Natural killer cell treated with Interleukin-12 subunit alpha and Interleukin-12 subunit beta and Interleukin-15 and Interleukin-18, amount 100 ng/mL, for 72 hours (primary cell): ENCODE results near the gene TOR4A. TPM values are rescaled to one million over a fixed set of nuclear protein-coding genes. Genes with fewer than 3 reads are reported as not detected.
"Not testable (repeated sequence)": the region's sequence is repeated elsewhere in the genome, so short reads cannot be mapped to it uniquely, and the experiment has no call there.

Experiments used
- ATAC-seq, 2 donors: fragments of 150-1000 bp; cut with Tn5 transposase in 1 of 2; sonication (Bioruptor Pico), chemical (Tn5 transposase) in 1 of 2; 2 replicates each; pipeline ENCODE4 v1.10.0; 2021
- DNase-seq: peaks from one replicate; pipeline ENCODE4 v3.0.0; 2022; ENCODE audit warnings: low spot score
- H3K27ac Mint-ChIP-seq, 2 donors: 1 replicate in 1 of 2; 2 replicates in 1 of 2; pipeline ENCODE4 v1.8.0; 2022; ENCODE audit warnings: mixed read lengths in 2 of 2, mild to moderate bottlenecking in 1 of 2, moderate library complexity in 1 of 2
- H3K27me3 Mint-ChIP-seq, 2 donors: 1 replicate in 1 of 2; 2 replicates in 1 of 2; pipeline ENCODE4 v1.8.0; 2022; ENCODE audit warnings: mixed read lengths in 2 of 2
- H3K36me3 Mint-ChIP-seq: one replicate; pipeline ENCODE4 v1.8.0; 2022; ENCODE audit warnings: mixed read lengths
- H3K4me1 Mint-ChIP-seq, 2 donors: 1 replicate in 1 of 2; 2 replicates in 1 of 2; pipeline ENCODE4 v1.8.0; 2022; ENCODE audit warnings: low read depth in 2 of 2, mixed read lengths in 2 of 2, mild to moderate bottlenecking in 1 of 2
- H3K4me3 Mint-ChIP-seq: one replicate; pipeline ENCODE4 v1.8.0; 2022; ENCODE audit warnings: mixed read lengths
- H3K9me3 Mint-ChIP-seq: 2 replicates; pipeline ENCODE4 v1.8.0; 2022; ENCODE audit warnings: mixed read lengths
- total RNA-seq, 2 donors: library from RNA; stranded (reverse); gene quantifications; one replicate each; pipeline ENCODE4 v1.2.3, GENCODE V29; 2022

TOR4A gene
- total RNA-seq, 2 donors from 2014 or later = 31.1 to 38.4 TPM

DNA sequence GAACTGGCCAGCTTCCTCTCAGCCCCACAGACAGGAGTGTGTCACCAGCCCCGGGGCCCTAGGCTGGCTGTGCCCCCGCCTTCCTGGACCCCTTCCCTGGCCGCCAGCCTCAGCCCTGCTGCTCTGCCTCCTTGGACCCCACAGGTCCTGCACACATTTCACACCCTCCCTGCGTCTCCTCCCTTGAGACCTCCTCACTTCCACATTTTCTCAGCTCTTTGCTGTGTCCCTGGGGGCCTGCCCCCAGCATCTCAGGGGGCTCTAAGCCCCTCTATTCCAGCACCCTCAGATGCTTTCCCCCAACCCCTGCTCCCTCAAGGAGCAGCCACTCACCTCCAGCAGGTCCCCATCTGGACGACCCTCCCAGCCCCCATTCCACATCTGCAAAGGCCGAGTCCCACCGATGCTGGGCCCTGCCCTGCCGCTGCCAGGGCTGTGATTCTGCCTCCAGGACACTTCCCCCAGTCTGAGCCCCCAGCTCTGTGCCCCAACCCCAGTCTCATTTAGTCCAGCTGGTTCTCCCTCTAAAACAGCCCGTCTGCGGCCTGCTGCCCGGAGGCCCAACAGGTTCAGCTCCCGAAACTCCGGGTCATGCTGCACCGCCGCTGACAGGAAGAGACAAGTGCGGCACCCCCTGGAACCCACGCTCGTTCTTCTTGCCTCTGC is 42.6 kb upstream of the TOR4A start:
- H3K4me1 Mint-ChIP-seq = peaks cover 5 to 6% of the 10 kb centered on the region in 2 donors
- no peaks in the 10 kb centered on the region for H3K9me3 Mint-ChIP-seq
- H3K36me3 Mint-ChIP-seq = no peaks in the 10 kb centered on the region
- ATAC-seq (no peak), DNase-seq (no peak)
- H3K4me3 Mint-ChIP-seq = no peak overlapping the region
- peaks cover 0 to 6% of the 10 kb centered on the region in 2 donors for H3K27me3 Mint-ChIP-seq
- no peak overlapping the region for H3K27ac Mint-ChIP-seq

DNA sequence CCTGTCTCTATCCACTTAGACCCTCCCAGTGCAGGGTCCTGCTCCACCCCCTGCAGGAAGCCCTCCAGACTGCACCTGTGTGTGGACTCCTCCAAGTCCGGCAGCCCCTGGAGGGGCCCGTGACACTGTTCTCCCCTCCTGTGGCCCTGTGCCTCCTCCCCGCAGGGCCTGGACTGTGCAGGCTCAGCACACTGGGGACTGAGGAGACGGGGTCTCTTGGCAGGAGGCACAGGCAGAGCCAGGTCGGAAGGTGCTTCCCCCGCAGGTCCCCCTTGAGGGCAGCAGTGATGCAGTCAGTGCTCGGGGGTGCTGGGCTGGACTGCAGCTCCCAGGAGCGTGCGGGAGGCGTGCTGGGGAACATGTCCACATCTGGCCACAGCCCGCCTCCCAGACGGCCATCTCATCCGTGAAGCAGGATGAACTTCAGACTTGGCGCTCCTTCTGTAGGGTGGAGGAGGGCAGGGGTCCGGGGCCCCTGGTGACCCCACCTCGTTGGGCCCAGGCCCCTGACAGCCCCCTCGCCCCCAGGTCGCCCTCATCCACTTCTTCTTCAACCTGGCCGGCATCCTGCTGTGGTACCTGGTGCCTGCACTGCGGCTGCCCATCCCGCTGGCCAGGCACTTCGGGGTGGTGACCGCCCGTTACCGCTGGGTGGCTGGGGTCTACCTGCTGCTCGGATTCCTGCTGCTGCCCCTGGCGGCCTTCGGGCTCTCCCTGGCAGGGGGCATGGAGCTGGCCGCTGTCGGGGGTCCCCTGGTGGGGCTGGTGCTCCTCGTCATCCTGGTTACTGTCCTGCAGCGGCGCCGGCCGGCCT is 41.9 kb upstream of the TOR4A start:
- no peak for ATAC-seq
- DNase-seq = no peak
- Mint-ChIP-seq H3K36me3 (no peaks in the 10 kb centered on the region), H3K4me1 (peaks cover 5 to 6% of the 10 kb centered on the region in 2 donors), H3K9me3 (no peaks in the 10 kb centered on the region), H3K27ac (no peak overlapping the region), H3K27me3 (peaks cover 0 to 6% of the 10 kb centered on the region in 2 donors), H3K4me3 (no peak overlapping the region)

DNA sequence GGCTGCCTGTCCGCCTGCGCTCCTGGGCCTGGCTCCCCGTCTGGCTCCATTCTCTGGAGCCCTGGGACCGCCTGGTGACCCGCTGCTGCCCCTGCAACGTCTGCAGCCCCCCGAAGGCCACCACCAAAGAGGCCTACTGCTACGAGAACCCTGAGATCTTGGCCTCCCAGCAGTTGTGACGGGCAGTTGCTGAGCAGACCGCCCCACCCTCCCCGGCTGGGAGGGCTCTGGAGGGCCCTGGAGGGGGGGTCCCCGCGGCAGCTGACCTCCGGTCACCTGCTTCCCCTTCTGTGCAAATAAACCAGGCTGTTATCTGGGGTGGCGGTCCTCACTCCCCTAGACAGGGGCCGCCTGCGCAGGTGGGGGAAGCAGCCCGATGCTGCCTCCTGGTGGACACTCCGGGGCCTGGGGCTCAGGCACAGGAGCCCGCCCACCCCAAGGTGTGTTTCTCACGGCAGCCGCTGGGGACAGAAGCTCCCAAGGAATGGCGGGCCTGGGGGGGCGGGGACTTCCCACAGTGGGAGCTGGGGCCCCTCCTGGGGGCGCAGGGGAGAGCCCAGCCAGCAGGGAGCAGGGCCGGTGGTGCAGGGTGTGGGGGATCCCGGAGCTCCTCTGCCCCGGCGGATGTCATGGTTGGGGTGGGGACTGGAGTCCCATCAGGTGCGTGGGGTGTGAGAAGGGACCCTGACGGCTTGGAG is 41.1 kb upstream of the TOR4A start:
- Mint-ChIP-seq H3K27me3 (peaks cover 0 to 6% of the 10 kb centered on the region in 2 donors), H3K4me3 (no peak overlapping the region), H3K4me1 (peaks cover 5 to 9% of the 10 kb centered on the region in 2 donors), H3K36me3 (no peaks in the 10 kb centered on the region), H3K27ac (no peak overlapping the region), H3K9me3 (no peaks in the 10 kb centered on the region)
- DNase-seq = peak; percentile 87
- peak; percentile 20 to 21 for ATAC-seq

DNA sequence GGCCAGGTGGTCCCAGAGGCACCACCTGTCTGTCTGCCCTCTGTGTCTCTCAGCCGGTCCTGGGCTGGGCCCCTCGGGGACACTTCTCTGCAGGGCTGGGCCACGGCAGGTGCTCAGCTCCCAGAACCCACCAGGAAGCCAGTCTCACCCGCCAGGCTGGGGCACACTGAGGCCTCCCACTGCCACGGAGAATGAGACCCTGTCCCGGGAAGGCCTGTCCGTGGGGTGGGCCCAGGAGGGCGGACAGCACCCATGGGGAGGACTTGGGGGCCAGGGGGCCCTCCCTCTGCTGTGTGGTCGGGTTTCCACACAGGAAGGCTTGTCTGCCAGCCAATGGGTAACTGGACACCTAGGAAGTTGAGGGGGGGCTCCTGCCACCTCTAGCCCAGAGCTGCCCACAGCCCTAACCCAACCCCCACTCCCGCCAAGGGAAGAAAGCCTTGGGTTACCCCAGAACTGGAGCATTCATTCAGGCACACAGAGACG is 40.5 kb upstream of the TOR4A start:
- DNase-seq (no peak), ATAC-seq (no peak)
- peaks cover 0 to 6% of the 10 kb centered on the region in 2 donors for H3K27me3 Mint-ChIP-seq
- no peak overlapping the region for H3K4me3 Mint-ChIP-seq
- H3K9me3 Mint-ChIP-seq = no peaks in the 10 kb centered on the region
- H3K4me1 Mint-ChIP-seq = peaks cover 5 to 9% of the 10 kb centered on the region in 2 donors
- no peak overlapping the region for H3K27ac Mint-ChIP-seq
- no peaks in the 10 kb centered on the region for H3K36me3 Mint-ChIP-seq

DNA sequence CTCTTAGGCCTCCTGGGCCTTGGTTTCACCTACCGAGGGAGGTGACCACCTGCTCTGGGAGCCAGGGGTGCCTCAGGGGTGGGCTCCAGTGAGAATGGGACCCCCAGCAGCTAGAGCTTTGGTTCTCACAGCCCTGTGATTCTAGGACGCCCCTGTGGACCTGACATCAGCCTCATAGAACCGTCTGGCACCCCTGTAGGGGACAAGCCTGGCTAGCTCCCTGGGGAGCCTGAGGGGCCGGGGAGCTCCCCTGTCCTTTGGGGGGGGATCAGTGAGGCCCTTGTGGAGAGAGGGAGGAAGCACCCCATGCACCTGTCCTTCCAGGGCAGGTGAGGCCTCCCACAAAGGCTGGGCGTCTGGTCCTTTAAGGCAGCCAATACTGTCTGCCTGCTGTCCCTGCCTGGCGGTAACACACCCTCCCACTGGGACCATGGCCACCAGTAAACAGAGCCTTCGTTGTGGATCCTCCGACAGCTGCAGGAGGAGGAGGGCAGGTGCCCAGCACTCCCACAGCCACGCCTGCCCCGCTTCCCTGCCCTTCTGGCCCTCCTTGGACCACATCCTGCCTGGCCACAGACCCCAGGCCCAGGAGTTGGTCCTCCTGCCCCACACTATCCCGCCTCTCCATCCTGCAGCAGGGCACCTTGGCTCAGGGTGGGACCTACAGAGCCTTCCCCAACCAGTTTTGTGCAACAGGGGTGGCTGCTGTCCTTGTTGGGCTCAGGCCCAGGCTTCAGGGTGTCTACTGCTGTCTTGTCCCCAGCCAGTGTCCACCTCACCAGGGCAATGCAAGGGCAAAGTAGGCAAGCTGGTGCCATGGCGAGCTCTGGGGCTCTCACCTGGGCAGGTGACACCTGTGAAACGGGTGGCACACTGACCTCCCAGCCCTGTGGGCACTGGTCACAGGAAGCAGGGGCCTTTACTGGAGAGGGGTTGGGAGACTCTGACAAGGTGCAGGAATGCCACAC is 39.5 kb upstream of the TOR4A start:
- H3K9me3 Mint-ChIP-seq = no peaks in the 10 kb centered on the region
- ATAC-seq = no peak
- no peak for DNase-seq
- H3K27ac Mint-ChIP-seq = no peak overlapping the region
- H3K36me3 Mint-ChIP-seq = peaks cover 5% of the 10 kb centered on the region
- H3K27me3 Mint-ChIP-seq = peaks cover 0 to 6% of the 10 kb centered on the region in 2 donors
- peaks cover 10 to 18% of the 10 kb centered on the region in 2 donors for H3K4me1 Mint-ChIP-seq
- H3K4me3 Mint-ChIP-seq = no peak overlapping the region

DNA sequence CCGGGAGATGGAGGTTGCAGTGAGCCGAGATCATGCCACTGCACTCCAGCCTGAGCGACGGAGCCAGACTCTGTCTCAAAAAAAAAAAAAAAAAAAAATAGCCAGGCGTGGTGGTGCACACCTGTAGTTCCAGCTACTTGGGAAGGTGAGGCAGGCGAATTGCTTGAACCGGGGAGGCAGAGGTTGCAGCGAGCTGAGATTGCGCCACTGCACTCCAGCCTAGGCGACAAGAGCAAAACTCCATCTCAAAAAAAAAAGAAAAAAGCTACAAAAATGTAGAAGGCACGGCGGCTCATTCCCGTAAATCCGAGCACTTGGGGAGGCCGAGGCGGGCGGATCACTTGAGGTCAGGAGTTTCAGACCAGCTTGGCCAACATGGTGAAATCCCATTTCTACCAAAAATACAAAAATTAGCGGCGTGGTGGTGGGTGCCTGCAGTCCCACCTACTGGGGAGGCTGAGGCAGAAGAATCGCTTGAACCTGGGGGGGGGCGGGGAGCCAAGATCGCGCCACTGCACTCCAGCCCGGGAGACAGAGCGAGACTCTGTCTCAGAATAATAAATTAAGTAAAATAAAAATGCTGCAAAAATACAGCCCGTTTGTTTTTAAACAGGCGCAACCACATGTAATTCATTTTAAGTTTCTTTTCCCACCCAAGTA is 37.9 kb upstream of the TOR4A start:
- not testable (repeated sequence) for H3K9me3 Mint-ChIP-seq, DNase-seq, ATAC-seq, H3K36me3 Mint-ChIP-seq, H3K27me3 Mint-ChIP-seq
- H3K4me3 Mint-ChIP-seq = peak overlapping the region; percentile 68
- H3K27ac Mint-ChIP-seq = peak overlapping the region; percentile 30 to 39
- H3K4me1 Mint-ChIP-seq = peaks cover 15 to 22% of the 10 kb centered on the region in 2 donors

DNA sequence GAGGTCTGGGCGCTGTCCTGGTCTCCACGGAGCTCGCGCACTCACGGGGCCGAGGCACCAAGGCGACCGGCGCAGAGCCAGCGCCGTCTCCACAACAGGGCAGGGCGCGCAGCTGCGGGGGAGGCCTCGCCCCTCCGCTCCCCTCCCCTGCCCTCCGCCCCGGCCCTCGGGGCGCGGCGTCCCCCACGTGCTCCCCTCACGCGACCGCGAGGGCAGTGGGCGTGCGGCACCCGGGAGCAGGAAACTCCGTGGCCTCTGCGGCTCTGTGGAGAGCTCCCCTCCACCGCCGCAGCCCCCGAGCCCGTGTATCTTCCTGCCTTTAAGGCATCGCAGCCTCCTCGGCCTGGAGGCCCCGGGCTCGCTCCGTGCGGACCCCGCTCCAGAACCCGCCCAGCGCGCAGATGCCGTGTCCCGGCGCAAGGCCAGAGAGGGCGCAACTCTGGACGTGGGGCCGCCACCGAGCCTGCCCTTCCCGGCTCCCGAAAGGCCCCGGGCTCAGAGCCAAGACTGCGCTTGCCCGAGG is 37.1 kb upstream of the TOR4A start:
- Mint-ChIP-seq H3K27ac (peak overlapping the region; percentile 81 to 92), H3K27me3 (peaks cover 0 to under 1% of the 10 kb centered on the region in 2 donors), H3K4me3 (peak overlapping the region; percentile 68), H3K4me1 (peaks cover 15 to 22% of the 10 kb centered on the region in 2 donors), H3K36me3 (peaks cover 5% of the 10 kb centered on the region), H3K9me3 (no peaks in the 10 kb centered on the region)
- ATAC-seq = peak; percentile 1 to 41
- DNase-seq = no peak

DNA sequence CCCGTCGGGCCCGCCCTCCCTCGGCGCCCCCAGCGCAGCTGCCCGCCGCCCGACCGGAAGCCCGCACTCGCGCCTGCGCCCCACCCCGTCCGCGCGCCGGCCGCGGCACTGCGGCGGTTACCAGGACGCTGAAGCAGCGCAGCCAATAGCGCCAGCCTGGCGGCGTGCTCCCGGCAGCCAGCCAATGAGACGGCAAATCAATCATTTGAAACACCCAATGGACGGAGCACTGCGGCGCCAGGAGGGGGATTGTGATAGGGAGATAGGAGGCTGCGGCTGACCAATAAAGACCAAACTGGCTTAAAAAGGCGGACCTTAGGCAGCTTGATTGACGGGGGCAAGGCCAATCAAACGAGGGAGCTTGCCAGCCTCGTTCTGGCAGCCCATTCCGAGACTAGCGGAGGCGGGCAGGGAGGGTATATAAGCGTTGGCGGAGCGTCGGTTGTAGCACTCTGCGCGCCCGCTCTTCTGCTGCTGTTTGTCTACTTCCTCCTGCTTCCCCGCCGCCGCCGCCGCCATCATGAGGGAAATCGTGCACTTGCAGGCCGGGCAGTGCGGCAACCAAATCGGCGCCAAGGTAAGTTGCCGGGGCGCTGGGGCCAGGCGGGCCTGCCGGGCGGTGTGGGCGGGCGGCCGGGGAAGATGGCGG is 36.6 kb upstream of the TOR4A start, which contains the start of gene TUBB4B:
Gene TUBB4B, plus strand, starts transcription at position 447 of the 649 bp plus-strand sequence. Its CDS starts 74 bp downstream, at position 521.
- peak; percentile 85 to 87 for ATAC-seq

DNA sequence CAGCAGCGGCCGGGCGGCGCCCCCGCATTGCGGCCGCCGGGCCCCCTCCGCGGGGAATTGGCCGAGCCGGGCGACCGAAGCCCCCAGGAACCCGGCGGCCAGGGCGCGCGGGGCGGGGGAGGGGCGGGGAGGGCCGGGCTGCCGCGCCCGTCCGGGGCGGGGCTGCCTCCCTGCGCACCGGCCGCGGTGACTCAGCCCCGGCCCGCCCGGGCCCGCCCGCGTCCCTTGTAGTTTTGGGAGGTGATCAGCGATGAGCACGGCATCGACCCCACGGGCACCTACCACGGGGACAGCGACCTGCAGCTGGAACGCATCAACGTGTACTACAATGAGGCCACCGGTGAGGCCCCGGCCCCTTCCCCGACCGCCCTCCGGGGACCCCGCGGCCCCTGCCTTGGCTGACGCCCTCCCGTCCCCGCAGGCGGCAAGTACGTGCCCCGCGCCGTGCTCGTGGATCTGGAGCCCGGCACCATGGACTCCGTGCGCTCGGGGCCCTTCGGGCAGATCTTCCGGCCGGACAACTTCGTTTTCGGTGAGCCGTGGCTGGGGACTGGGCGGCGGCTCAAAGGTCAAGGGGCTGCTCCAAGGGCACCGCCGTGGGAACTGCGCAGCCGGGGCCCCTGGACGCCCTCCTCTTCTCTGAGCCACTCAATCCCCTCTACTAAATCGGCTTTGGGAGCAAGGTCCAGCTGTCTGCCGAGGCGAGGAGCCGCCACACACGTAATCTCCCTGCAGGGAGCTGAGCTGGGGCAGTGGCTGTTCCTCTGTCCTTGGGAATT is 35.8 kb upstream of the TOR4A start:
- Mint-ChIP-seq H3K27me3 (no peaks in the 10 kb centered on the region), H3K9me3 (no peaks in the 10 kb centered on the region), H3K36me3 (peaks cover 5% of the 10 kb centered on the region), H3K4me3 (peak overlapping the region; percentile 88), H3K27ac (peak overlapping the region; percentile 81 to 92), H3K4me1 (peaks cover 15 to 22% of the 10 kb centered on the region in 2 donors)
- peak; percentile 51 to 67 for ATAC-seq
- peak; percentile 86 for DNase-seq

More for the DNA sequence above, 36.6 kb upstream of the TOR4A start, which contains the start of gene TUBB4B:
- DNase-seq = peak; percentile 99
- Mint-ChIP-seq H3K4me3 (peak within 1 kb of the TSS; percentile 88), H3K4me1 (peaks cover 15 to 22% of the 10 kb centered on the region in 2 donors), H3K27ac (peak within 1 kb of the TSS; percentile 81 to 92), H3K9me3 (no peaks in the 10 kb centered on the region), H3K27me3 (no peaks in the 10 kb centered on the region), H3K36me3 (peaks cover 5% of the 10 kb centered on the region)

DNA sequence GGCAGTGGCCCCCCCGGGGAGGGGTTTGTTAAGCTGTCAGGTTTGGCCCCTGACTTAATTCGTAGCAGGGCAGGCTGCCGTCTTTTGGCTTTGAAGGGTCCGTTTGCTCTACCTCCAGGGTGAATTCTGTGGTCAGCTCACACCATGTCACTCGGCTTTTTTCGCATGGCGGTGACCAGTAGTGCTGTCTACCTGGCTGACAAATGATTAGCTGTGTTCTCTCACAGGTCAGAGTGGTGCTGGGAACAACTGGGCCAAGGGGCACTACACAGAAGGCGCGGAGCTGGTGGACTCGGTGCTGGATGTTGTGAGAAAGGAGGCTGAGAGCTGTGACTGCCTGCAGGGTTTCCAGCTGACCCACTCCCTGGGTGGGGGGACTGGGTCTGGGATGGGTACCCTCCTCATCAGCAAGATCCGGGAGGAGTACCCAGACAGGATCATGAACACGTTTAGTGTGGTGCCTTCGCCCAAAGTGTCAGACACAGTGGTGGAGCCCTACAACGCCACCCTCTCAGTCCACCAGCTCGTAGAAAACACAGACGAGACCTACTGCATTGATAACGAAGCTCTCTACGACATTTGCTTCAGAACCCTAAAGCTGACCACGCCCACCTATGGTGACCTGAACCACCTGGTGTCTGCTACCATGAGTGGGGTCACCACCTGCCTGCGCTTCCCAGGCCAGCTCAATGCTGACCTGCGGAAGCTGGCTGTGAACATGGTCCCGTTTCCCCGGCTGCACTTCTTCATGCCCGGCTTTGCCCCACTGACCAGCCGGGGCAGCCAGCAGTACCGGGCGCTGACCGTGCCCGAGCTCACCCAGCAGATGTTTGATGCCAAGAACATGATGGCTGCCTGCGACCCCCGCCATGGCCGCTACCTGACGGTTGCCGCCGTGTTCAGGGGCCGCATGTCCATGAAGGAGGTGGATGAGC is 35.0 kb upstream of the TOR4A start:
- H3K27ac Mint-ChIP-seq = peak overlapping the region; percentile 55 to 91
- DNase-seq (no peak), ATAC-seq (no peak)
- H3K27me3 Mint-ChIP-seq = no peaks in the 10 kb centered on the region
- H3K36me3 Mint-ChIP-seq = peaks cover 5% of the 10 kb centered on the region
- H3K4me1 Mint-ChIP-seq = peaks cover 15 to 22% of the 10 kb centered on the region in 2 donors
- H3K9me3 Mint-ChIP-seq = no peaks in the 10 kb centered on the region
- H3K4me3 Mint-ChIP-seq = peak overlapping the region; percentile 87
